NCI-H345 treated with DMSO at 0.1 percent for 48 hours (cell line): ENCODE data around the gene TASL.
"Not testable (repeated sequence)": the region's sequence is repeated elsewhere in the genome, so short reads cannot be mapped to it uniquely, and the experiment has no call there.

Experiments used
- DNase-seq: peaks from one replicate; lab custom pipeline; 2025; ENCODE audit not compliant: unreplicated experiment; lab: John Stamatoyannopoulos, UW

TASL gene

GRCh38 chrX:30577362-30577991, at the start of gene TASL:
Gene TASL, minus strand, starts transcription at chrX:30577766. Its CDS starts 17,411 bp downstream, at chrX:30560355.
- DNase-seq: no peak

DNA sequence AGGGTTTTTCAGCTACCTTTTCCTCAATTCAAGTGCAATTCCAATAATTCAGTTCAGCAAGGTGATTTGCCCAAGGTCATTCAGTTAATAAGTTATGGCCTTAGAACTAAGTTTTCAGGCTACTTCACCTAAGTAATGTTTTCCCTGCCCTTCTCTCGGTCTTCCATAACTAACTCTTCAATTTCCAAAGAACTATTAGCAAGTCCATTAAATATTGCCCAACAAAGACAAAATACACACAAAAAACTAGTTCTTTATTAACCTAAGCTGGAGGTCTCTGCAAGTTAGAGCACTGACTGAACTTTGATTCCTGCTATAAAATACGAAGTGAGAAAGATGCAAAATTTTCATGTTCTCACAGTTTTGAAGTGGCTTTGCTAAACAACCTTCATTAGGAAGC, 48.8 kb upstream of the TASL start:
- no peak for DNase-seq

GRCh38 chrX:30622361-30622760, 44.8 kb upstream of the TASL start:
- DNase-seq: no peak

DNA sequence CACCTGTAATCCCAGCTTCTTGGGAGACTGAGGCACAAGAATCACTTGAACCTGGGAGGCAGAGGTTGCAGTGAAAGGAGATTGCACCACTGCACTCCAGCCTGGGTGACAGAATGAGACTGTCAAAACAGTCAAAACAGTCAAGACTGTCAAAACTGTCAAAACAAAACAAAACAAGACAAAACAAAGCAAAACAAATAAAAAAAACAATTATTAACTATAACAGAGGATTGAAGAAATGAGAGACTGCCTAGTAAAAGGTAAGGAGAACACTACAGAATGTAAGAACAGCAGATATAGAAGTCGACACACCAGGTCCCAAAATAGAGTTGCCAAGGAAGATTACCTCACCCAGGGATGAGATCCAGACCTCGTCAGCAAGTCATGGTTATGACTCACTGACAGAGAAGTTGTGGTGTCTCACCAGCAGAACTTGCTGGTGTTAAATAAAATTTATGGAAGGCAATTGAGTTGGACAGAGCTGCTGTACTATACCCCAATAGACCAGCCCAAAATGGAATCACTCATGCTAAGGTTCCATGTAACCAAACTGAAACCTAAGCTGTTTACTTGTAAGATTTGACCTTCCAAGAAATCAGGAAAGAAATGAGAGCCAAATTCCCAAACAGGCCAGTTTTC, 43.5 kb upstream of the TASL start:
- DNase-seq: no peak

- DNase-seq: no peak
Measured at GRCh38 chrX:30620125-30620524, 42.6 kb upstream of the TASL start.

DNA sequence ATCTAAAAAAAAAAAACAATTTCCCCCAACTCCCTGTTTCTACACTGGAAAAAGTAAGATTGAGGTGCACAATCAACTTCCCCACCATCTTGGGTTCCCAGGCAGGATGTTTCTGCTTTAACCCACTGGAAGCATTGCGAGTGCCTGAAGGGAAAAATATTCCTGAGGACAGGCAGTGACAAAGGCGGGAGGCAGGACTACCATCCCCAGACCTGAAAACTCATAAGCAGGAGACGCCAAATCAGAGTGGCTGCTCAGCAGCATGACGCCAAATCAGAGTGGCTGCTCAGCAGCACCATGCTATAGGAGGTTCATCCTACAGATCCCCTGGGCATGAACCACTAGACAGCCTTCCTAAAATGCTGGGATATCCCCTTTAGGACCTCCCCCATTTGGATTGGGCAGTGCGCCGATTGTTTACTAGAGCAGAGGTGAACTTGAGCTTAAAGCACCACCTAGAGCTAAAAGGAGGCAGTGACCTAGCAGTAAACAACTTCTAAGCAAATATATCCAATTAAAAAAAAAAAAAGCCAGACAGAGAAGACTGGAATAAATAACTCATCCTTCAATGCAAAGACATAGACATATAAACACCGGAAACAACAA, 40.7 kb upstream of the TASL start:
- no peak for DNase-seq

DNA sequence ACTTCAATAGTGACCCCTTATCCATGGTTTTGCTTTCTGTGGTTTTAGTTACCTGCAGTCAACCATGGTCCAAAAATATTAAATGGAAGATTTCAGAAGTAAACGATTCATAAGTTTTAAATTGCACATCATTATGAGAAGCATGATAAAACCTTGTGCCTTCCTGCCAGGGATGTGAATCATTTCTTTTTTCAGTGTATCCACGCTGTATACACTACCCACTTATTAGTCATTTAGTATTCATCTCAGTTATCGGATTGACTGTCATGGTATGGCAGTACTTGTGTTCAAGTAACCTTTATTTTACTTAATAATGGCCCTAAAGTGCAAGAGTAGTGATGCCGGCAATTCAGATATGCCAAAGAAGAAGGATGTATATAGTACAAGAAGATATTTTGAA, 37.7 kb upstream of the TASL start:
- DNase-seq: no peak

GRCh38 chrX:30613721-30614120, 36.2 kb upstream of the TASL start:
- DNase-seq: no peak

DNA sequence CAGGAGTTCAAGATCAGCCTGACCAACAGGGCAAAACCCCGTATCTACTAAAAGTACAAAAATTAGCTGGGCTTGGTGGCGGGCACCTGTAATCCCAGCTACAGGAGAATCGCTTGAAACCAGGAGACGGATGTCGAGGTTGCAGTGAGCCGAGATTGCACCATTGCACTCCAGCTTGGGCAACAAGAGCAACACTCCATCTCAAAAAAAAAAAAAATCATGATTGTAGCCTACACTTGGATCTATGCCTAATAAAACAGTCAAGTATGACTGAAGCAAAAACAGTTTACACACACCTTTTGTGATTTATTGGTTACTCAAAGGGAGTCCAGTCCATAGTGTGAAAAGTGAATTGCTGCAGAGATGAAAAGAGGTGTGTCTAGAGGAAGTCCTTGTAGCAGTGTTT, 34.7 kb upstream of the TASL start:
- peak; percentile 91 for DNase-seq

DNA sequence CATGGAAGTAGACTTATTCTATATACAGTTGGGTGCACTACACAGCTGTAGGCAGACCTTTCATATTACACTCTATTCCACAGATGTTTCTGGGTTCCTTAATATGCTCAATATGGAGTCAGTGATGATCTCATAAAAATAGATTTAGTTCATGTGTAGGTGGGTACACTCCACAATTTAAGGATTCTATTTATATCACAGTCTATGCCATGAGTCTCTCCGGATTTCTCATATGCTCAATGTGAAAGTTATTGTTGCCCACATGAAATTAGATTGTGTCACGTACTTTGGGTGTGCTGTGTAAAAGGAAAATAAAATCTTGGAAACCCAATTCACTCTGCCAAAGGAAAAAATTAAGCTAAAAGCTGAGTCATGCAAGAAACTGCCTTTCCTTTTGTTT, 32.5 kb upstream of the TASL start:
- DNase-seq: no peak

GRCh38 chrX:30607155-30607554, 29.6 kb upstream of the TASL start:
- no peak for DNase-seq

DNA sequence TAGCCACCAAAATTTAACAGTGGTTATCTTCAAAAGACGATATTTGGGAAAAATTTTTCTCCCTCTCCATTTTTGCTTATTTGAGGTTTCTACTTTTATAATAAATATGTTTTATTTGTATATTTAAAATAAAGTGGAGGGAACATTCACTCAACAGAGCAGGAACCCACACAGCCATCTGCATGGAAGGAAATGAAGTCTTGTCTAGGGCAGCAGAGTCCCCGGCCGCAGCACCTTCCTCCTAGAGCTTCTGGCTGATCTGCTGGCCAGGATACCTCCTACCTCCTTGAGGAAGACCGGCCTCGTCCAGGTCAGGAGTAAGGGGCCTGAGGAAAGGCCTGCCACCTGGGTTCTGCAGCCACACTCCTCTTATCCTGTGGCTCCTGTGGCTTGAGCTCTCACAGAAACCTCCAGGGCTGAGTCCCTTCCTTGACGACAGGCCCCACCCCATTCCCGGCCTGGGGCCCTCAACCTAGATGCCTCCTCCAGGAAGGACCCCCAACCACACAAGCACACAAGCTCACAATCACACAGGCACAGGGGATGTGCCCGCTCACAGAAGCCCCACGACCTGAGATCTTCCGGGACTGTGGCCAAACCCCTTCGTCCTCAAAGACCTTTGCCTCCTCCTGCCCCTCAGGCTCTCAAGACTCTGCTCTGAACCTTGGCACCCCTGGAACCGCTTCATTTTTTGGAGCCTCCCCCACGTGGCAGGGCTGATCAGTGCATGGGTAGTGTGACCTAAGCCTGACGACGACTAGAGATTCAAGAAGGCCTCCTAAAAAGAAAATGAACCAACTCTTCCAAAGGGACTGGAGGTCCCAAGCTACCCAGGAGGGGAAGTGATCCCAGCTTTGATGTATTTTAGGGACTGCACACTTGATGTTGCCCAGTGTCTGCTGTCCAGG, 23.0 kb upstream of the TASL start:
- DNase-seq: not testable (repeated sequence)

GRCh38 chrX:30597216-30598012, 19.8 kb upstream of the TASL start:
- no peak for DNase-seq

- no peak for DNase-seq
Measured at GRCh38 chrX:30593440-30594200, 16.1 kb upstream of the TASL start.

- no peak for DNase-seq
Measured at GRCh38 chrX:30592831-30593230, 15.3 kb upstream of the TASL start.

- DNase-seq: no peak
Measured at GRCh38 chrX:30590368-30590767, 12.8 kb upstream of the TASL start.

DNA sequence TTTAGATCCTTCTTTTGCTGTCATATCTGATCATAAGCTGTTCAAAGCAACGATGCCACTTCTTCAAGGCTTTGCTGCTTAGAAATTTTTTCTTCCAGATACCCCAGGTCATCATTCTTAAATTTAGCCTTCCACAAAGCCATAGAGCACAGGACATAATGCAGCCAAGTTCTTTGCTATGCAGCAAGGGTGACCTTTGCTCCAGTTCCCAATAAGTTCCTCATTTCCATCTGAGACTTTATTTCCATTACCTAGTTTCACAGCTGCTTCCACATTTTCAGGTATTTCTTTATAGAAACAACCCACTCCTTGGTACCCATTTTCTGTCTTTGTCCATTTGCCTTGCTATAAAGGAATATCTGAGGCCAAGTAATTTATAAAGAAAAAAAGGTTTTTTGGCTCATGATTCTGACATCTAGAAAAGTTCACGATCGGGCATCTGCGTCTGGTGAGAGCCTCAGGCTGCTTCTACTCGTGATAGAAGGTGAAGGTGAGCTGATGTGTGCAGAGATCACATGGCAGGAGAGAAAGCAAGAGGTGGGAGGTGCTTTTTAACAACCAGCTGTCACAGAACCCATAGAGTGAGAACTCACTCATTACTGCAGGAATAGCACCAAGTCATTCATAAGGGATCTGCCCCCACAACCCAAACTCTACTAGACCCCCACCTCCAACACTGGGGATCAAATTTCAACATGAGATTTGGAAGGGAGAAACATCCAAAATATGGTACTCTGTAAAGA, 11.8 kb upstream of the TASL start:
- no peak for DNase-seq

DNA sequence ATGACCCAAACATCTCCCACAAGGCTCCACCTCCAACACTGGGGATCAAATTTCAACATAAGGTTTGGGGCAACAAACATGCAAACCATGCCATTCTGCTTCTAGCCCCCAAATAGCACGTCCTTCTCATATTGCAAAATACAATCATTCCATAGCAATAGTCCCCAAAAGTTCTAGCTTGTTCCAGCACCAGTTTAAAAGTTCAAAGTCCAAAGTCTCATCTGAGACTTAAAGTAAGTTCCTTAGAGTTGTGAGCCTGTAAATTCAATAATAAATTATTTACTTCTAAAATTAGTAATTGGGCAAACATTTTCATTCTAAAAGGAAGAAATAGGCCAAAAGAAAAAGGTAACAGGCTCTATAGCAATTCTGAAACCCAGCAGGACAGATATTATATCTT, 8.9 kb upstream of the TASL start:
- DNase-seq: no peak

GRCh38 chrX:30582664-30583063, 5.1 kb upstream of the TASL start:
- no peak for DNase-seq
